Measurements from ENCODE around the gene DPPA2. TPM values are rescaled to one million over a fixed set of nuclear protein-coding genes. Genes with fewer than 3 reads are reported as not detected.

The DPPA2 gene
- total RNA-seq, 1 donor from 2014 or later, result not detected

Other genes starting within 250 kb of the DPPA2 start
- not detected for gene MORC1, start 198.4 kb downstream of the DPPA2 start, total RNA-seq
- gene C3orf85, start 179.8 kb downstream of the DPPA2 start, total RNA-seq, result not detected
- not detected for gene DPPA4, start 21.0 kb upstream of the DPPA2 start, total RNA-seq